ENCODE data around the gene SAE1.

SAE1 gene

DNA sequence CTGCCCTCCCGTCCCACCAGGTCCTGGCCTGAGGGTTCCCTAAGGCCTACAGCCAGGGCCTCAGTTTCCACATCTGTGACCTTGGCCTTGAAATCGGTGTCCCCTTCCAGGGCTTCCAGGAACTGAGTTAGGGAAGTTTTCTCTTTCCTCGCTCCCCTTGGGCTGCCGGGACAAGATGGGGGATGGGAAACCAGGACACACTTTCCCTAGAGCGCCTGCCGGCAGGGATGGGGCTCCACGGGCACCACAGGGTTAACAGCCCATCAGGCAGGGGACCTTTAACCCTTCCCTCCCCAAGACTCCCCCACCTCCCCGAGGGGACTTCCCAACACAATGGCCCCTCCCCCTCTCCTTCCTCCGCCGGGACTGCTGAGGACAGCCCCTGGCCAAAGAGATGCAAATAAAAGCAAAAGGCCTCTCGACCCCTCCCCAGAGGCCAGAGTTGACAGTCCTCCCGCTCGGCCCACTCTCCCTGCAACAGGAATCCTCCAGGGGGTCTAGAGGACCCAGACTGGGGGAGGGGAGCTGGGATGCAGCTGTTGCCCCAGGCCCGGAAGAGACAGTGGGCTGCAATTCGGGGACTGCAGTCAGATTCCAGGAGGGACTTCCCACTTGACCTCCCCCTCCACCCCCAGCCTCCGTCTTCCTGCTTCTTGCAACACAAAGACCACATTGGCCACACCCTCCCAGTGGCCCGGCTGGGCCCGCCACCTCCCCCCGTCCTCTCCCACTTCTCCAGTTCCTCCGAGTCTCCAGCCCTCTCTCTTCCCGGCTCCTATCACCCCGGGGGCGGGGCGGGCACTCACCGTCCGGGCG is 96.9 kb downstream of the SAE1 start:
- H3K27ac ChIP-seq: peak overlapping the region; percentile 99
- TF ChIP-seq, protein P1, sequence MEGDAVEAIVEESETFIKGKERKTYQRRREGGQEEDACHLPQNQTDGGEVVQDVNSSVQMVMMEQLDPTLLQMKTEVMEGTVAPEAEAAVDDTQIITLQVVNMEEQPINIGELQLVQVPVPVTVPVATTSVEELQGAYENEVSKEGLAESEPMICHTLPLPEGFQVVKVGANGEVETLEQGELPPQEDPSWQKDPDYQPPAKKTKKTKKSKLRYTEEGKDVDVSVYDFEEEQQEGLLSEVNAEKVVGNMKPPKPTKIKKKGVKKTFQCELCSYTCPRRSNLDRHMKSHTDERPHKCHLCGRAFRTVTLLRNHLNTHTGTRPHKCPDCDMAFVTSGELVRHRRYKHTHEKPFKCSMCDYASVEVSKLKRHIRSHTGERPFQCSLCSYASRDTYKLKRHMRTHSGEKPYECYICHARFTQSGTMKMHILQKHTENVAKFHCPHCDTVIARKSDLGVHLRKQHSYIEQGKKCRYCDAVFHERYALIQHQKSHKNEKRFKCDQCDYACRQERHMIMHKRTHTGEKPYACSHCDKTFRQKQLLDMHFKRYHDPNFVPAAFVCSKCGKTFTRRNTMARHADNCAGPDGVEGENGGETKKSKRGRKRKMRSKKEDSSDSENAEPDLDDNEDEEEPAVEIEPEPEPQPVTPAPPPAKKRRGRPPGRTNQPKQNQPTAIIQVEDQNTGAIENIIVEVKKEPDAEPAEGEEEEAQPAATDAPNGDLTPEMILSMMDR (conservative IDR thresholded peaks at IDR 0.05): no peak
- 0 out of 2 replicates have a peak, but pooled peaks have one; percentile 6 for TF ChIP-seq ZFX (IDR thresholded peaks at IDR 0.05)

DNA sequence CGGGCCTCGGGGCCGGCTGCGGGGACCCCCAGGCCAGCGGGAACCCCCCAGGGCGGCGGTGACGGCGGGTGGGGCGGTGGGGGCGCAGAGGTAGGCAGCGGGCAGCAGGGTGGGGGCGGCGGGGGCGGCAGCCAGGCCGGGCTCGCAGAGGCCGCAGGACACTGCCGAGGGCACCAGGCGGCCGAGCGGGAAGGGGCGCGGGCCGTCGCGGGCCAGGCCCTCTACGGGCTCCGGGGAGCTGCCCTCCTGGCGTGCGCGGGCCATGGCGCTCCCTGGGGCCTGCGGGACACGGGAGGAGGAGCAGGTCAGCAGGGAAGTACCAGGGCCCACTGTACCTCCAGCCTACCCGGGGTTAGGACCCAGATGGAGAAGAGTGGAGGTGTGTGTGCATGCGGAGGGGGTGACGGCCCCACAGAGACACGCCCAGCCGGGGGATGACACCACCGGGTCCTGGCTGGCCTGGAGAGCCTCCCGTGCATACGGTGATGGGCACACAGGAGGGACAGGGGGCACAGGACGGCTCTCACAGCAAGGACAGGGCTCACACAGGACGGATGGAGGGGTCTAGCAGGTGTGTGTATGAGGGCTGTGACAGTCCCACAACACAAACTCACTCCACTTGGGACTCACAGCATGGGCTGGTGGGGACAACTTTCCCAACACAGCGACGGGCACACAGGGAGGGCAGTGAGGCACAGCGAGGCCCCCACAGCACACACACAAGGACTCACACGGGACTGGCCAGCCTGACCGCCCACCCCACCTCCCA is 97.7 kb downstream of the SAE1 start:
- H3K27ac ChIP-seq: peak overlapping the region; percentile 99
- no peak for TF ChIP-seq ZFX (IDR thresholded peaks at IDR 0.05)

DNA sequence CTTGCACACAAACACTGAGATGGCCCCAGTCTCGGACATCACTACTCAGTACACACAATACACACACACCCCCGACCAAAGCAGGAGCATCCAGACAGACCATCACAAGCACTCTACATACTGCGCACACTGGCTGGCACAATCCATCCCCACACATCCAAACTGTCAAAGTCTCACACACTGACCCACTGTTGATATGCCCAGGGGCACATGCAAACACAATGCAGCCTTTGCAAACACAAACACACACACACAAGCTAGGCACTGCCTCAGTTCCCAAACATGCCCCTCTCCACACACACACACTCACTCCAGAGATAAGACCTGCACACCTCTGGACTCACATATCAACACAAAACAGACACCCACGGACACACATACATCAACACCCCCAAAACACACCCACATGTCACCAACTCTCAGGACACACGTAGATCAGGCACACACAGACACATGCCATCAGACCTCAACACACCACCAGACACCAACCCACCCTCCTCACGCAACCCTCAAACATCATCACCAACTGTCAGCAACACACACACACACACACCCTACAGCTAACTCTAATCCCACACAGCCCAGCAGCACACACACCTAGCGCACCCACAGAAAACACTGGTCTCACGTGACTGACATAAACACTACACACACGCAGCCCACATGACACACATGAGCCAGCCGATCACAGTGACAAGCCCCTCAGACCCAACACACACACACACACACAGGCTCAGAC is 98.5 kb downstream of the SAE1 start:
- H3K27ac ChIP-seq: peak overlapping the region; percentile 80
- TF ChIP-seq, protein P1 (conservative IDR thresholded peaks at IDR 0.05): no peak
- no peak for TF ChIP-seq ZFX (IDR thresholded peaks at IDR 0.05)

DNA sequence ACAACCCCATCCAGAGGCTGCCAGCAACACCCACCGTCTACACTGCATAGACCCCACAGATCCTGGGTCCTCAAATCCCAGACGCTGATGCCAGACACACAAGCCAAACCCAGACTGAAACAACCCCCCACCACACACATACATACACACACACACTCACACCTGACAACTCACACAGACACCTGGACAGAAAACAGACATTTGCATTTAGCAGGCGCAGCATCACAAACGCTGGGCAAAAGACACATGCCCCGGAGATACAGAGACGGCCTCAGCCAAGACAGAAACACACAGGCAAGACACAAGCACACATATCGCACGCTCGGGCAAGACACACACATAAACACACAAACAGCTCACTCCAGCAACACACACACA is 99.0 kb downstream of the SAE1 start:
- TF ChIP-seq, protein P1 (conservative IDR thresholded peaks at IDR 0.05): no peak
- no peak for TF ChIP-seq ZFX (IDR thresholded peaks at IDR 0.05)
- H3K27ac ChIP-seq: peak overlapping the region; percentile 80

DNA sequence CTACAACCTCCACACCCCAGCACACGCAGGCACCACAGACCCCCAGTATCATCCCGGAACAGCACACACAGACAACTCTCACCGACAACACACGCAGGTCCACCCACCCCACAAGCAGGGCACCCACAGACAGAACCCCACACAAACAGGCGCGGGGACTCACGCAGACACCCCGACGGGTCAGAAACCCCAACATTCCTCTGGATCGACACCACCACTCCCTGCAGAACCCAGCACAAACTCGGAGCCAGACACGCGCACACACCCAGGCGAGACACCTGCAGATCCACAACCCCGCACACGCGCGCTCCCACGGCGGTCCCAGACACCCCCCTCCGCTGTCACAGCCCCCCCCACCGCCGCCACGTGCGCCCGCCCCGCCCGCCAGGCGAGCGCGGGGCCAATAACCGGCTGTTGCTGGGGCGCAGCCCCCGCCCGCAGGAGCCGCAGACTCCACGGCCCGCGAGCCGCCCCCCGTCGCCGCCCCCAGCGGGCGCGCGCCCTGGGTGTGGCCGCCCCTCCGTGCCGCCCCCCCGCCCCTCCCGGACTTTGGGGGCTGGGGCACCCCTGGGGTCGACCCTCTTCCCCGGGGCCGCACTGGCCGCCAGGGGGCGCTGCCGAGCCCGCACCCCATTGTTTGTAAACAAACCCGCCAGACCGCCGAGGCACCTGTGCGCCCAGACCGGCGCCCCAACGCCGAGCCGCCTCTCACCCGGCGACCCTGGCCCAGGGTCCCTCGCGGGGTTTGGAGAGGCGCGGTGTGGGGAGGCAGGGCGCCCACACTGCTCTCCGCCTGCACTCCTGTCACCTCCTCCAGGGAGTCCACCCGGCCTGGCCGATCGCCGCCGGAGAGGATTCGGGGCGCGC is 99.7 kb downstream of the SAE1 start:
- peak overlapping the region; percentile 80 for H3K27ac ChIP-seq
- TF ChIP-seq ZFX (IDR thresholded peaks at IDR 0.05): no peak
- TF ChIP-seq, protein P1 (conservative IDR thresholded peaks at IDR 0.05): peak; percentile 88

DNA sequence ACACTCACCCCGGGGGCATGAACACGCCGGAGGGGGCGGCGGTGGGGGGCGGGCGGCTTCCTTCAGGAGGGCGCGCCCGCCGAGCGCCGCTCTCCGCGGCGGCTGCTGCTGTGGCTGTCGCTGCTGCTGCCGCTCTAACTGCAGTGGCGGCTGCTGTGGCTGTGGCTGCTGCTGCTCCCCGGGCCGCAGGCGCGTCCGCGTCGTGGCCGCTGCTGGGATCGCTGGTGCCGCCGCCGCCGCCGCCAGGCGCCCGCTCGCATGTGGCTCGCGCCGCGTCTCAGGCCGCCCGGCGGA is 100.2 kb downstream of the SAE1 start, which contains the start of gene BBC3:
Gene BBC3, minus strand, starts transcription at position 279 of the 294 bp plus-strand sequence. CDS start 2,768 bp downstream, outside the sequence.
- peak within 1 kb of the TSS; percentile 80 for H3K27ac ChIP-seq
- TF ChIP-seq, protein P1 (conservative IDR thresholded peaks at IDR 0.05): no peak
- no peak for TF ChIP-seq ZFX (IDR thresholded peaks at IDR 0.05)
